Coronary artery (tissue), 2 donors: ENCODE results near the gene ZNF839.

Source experiments
- DNase-seq: peaks from one replicate; pipeline ENCODE4 v3.0.0-alpha.2; 2017; ENCODE audit warnings: low spot score
- H3K27ac ChIP-seq, 2 donors: fragments of 200-600 bp; sonication (generic); one replicate each; pipeline ENCODE4 v1.5.1; 2016 to 2019
- H3K4me3 ChIP-seq: fragments of 200-600 bp; sonication (generic); 2 replicates; pipeline ENCODE4 v1.5.1; 2016; ENCODE audit warnings: mild to moderate bottlenecking, moderate library complexity
- TF ChIP-seq, protein P1 (sequence below): fragments of 200-600 bp; sonication (generic); IDR thresholded peaks from one replicate; pipeline ENCODE4 v1.5.1; 2019; ENCODE audit warnings: antibody characterized with exemption

ZNF839 gene

DNA sequence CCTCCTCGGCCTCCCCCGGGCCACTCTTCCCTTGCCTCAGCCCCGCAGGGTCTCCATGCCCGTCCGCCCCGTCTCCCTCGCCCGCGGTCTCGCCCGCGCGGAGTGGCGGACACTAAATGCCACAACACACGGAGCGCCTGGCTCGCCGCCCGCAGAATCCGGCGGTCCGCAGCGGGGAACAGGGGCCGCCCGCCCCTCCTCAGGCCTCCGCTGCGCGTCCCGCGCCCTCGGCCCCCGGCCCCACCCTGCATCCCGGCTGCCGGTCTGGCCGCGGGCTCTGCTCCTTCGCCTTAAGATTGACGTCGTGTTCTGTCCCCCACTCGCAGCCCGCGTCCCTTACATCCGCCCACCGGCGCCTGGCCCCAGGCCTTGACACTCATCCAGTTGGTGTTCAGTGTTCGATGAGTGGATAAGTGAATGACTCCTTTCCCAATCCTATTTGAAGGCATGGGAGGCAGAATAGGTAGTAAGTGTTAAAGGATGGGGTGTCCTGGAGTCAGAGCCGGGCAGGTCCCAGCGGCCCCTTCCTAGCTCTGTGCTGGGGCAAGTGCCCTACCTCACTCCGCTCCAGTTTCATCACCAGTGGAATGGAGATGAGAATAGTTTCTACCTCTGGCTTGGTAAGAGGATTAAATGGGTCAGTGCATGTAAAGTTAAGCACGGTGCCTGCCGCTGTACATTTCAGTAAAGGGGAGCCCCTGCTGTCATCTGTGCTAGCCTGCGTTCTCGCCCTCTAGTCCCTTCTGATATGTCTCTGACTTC is 43.8 kb downstream of the ZNF839 start:
- peak overlapping the region; percentile 91 to 96 for H3K27ac ChIP-seq
- TF ChIP-seq, protein P1, sequence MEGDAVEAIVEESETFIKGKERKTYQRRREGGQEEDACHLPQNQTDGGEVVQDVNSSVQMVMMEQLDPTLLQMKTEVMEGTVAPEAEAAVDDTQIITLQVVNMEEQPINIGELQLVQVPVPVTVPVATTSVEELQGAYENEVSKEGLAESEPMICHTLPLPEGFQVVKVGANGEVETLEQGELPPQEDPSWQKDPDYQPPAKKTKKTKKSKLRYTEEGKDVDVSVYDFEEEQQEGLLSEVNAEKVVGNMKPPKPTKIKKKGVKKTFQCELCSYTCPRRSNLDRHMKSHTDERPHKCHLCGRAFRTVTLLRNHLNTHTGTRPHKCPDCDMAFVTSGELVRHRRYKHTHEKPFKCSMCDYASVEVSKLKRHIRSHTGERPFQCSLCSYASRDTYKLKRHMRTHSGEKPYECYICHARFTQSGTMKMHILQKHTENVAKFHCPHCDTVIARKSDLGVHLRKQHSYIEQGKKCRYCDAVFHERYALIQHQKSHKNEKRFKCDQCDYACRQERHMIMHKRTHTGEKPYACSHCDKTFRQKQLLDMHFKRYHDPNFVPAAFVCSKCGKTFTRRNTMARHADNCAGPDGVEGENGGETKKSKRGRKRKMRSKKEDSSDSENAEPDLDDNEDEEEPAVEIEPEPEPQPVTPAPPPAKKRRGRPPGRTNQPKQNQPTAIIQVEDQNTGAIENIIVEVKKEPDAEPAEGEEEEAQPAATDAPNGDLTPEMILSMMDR = no peak
- peak overlapping the region; percentile 83 for H3K4me3 ChIP-seq
- no peak for DNase-seq

DNA sequence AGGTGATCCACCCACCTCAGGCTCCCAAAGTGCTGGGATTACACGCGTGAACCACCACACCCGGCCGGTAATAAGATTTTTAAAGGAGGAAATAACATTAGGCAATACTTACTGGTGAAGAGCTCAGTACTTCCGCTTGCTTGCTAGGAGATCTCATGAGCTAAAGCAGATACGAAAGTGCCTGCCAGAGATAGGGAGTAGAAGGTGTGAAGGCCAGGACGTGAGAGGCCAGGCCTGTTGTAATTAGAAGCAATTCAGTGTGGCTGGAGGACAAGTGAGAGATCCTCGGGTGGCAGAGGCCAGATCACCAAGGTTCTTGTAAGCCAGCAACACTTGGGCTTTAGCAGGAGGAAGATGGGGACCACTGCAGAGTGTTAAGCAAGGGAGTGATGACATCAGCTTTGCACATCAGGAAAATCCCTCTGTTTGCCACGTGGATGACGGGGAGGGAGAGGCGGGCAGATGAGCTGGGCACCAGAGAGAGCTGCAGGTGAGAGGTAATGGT is 50.8 kb downstream of the ZNF839 start:
- Histone ChIP-seq H3K4me3 (no peak overlapping the region), H3K27ac (no peak overlapping the region)
- TF ChIP-seq, protein P1 = no peak
- DNase-seq = no peak

DNA sequence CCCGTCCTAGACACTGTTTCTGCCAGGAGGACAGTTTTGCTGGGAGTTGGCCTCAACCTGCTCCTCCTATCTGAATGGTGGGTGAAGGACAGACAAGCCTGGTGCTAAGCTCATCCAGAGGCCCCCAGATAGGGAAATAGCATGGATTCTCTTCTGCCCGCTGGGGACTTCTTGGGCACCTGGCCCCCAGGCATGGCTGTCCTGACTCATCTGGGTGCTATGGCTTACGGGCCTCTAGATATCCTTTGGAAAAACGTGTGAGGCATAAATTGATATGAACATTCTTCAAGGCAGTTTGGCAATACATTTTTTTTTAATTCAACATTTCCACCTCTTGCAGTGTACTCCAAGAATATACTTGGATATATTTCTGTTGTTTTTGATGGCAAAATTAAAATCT is 51.8 kb downstream of the ZNF839 start:
- TF ChIP-seq, protein P1 = no peak
- no peak for DNase-seq
- Histone ChIP-seq H3K4me3 (no peak overlapping the region), H3K27ac (no peak overlapping the region)

DNA sequence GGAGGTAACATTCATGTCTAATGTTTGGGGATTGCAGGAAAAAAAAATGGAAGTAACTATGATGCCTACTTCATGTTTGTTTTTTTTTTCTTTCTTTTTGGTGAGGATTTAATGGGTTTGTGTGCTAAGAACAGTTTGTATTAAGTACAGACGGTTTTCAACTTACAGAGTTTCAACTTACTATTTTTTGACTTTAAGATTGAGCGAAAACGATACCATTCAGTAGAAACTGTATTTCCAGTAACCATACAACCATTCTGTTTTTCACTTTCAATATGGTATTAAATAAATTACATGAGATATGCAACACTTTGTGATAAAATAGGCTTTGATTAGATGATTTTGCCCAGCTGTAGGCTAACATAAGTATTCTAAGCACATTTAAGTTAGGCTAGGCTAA is 53.6 kb downstream of the ZNF839 start:
- TF ChIP-seq, protein P1 = no peak
- no peak for DNase-seq
- Histone ChIP-seq H3K4me3 (no peak overlapping the region), H3K27ac (no peak overlapping the region)

DNA sequence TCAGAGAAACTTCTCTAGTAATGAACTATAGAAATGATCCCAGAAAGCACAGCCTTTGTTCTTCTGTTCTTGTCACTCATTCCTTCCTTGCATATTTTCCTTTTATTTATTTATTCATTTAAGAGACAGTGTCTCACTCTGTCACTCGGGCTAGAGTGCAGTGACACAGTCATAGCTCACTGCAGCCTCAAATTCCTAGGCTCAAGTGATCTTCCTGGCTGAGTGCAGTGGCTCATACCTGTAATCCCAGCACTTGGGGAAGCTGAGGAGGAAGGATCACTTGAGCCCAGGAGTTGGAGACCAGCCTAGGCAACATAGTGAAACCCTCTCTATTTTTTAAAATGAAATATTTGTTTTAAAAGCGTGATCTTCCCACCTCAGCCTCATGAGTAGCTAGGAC is 54.7 kb downstream of the ZNF839 start:
- Histone ChIP-seq H3K27ac (no peak overlapping the region), H3K4me3 (no peak overlapping the region)
- TF ChIP-seq, protein P1 = no peak
- DNase-seq = no peak

DNA sequence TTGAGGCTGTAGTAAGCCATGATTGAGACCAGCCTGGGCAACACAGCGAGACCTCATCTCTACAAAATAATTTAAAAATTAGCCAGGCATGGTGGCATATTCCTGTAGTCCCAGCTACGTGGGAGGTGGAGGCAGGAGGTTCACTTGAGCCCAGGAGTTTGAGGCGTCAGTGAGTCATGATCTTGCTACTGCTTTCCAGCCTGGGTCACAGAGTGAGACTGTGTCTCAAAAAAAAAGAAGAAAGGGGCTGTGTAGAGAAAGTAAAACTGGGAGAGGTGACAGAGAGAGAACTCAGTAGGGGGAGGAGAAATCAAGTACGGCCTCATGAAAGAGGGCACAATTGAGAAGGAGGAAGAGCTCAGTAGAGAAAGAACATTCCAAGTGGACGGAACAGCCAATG is 55.6 kb downstream of the ZNF839 start:
- no peak for DNase-seq
- H3K4me3 ChIP-seq = no peak overlapping the region
- TF ChIP-seq, protein P1 = no peak
- no peak overlapping the region for H3K27ac ChIP-seq

DNA sequence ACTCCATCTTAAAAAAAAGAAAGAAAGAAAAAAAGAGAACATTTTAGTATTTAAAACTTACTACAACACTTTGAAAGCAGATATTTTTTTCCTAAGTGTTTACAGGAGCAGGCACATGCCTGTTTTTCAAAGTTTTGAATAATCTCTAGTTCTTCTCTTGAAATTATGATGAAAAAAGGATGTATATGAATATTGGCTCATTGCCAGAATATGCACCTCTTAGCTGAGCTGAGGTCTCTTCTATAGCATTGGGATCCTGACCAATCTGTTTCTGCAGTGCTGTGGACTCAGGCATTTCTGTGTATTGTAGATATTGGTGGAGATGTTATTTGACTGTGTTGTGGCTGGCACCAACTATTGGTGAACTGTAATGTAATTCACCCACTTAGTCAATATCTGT is 58.1 kb downstream of the ZNF839 start:
- Histone ChIP-seq H3K27ac (no peak overlapping the region), H3K4me3 (no peak overlapping the region)
- no peak for DNase-seq
- TF ChIP-seq, protein P1 = no peak
